HepG2 (cell line): ENCODE data around the gene CDX1. TPM values are rescaled to one million over a fixed set of nuclear protein-coding genes. Genes with fewer than 3 reads are reported as not detected.

Experiments used
- ATAD3A ChIP-seq: sonication (generic); formaldehyde crosslinking; IDR thresholded peaks from 2 replicates; pipeline ENCODE4 v1.4.0; 2020; ENCODE audit warnings: missing genetic modification reagents
- BORCS8-MEF2B ChIP-seq: sonication (generic); formaldehyde crosslinking; IDR thresholded peaks from 2 replicates; pipeline ENCODE4 v1.8.0; 2022; ENCODE audit warnings: mild to moderate bottlenecking, missing genetic modification reagents
- CREM ChIP-seq, 2 experiments: sonication (generic) in 1 of 2; formaldehyde crosslinking in 1 of 2; IDR thresholded peaks; 2 replicates each; pipeline versions ENCODE4 v1.4.0 to v1.6.1; 2016 to 2020; ENCODE audit warnings: antibody characterized with exemption in 1 of 2, mild to moderate bottlenecking in 1 of 2, missing genetic modification reagents in 1 of 2
- GATAD2A ChIP-seq: IDR thresholded peaks from 2 replicates; pipeline ENCODE4 v1.6.1; 2016
- HOXA5 ChIP-seq: sonication (generic); formaldehyde crosslinking; IDR thresholded peaks from 2 replicates; pipeline ENCODE4 v1.4.0; 2020; ENCODE audit warnings: missing genetic modification reagents
- KLF13 ChIP-seq: sonication (generic); formaldehyde crosslinking; IDR thresholded peaks from 2 replicates; pipeline ENCODE4 v1.4.0; 2020; ENCODE audit warnings: mild to moderate bottlenecking, missing genetic modification reagents
- MEIS1 ChIP-seq: sonication (generic); formaldehyde crosslinking; IDR thresholded peaks from 2 replicates; pipeline ENCODE4 v1.9.0; 2021; ENCODE audit warnings: mild to moderate bottlenecking, missing genetic modification reagents, moderate library complexity, borderline replicate concordance
- MIER2 ChIP-seq: IDR thresholded peaks from 2 replicates; pipeline ENCODE4 v1.6.1; 2016; ENCODE audit warnings: missing biosample characterization, missing genetic modification reagents
- NCOR1 ChIP-seq: fragments of 200-600 bp; sonication (generic); IDR thresholded peaks from 2 replicates; pipeline ENCODE4 v1.7.0; 2017; ENCODE audit warnings: antibody characterized with exemption, low read length, borderline replicate concordance
- NR1H2 ChIP-seq: sonication (generic); formaldehyde crosslinking; IDR thresholded peaks from 2 replicates; pipeline ENCODE4 v1.8.1; 2022; ENCODE audit warnings: low read depth, missing genetic modification reagents, borderline replicate concordance
- NRL ChIP-seq: sonication (generic); formaldehyde crosslinking; IDR thresholded peaks from 2 replicates; pipeline ENCODE4 v1.5.0; 2020; ENCODE audit warnings: missing genetic modification reagents, mild to moderate bottlenecking, moderate library complexity, borderline replicate concordance
- PAF1 ChIP-seq: IDR thresholded peaks from 2 replicates; pipeline ENCODE4 v1.6.1; 2016; ENCODE audit warnings: missing genetic modification reagents, missing compliant biosample characterization
- SATB2 ChIP-seq: sonication (generic); formaldehyde crosslinking; IDR thresholded peaks from 2 replicates; pipeline ENCODE4 v1.5.0; 2020; ENCODE audit warnings: missing genetic modification reagents
- SIN3A ChIP-seq: IDR thresholded peaks from 2 replicates; pipeline ENCODE4 v1.6.1; 2011; ENCODE audit warnings: low read depth, mild to moderate bottlenecking, control low read depth, low read length, borderline replicate concordance
- SMAD1 ChIP-seq: sonication (generic); formaldehyde crosslinking; IDR thresholded peaks from 2 replicates; pipeline ENCODE4 v1.4.0; 2020; ENCODE audit warnings: missing genetic modification reagents, low read depth, mild to moderate bottlenecking, borderline replicate concordance
- SRSF4 ChIP-seq: fragments of 200-400 bp; formaldehyde crosslinking; IDR thresholded peaks from one replicate; pipeline ENCODE4 v1.6.1; 2018; ENCODE audit warnings: mild to moderate bottlenecking, low read depth, low read length, moderate library complexity; ENCODE audit not compliant: poor library complexity, severe bottlenecking
- SRY ChIP-seq: sonication (generic); formaldehyde crosslinking; IDR thresholded peaks from 2 replicates; pipeline ENCODE4 v1.8.0; 2022; ENCODE audit warnings: mild to moderate bottlenecking, missing genetic modification reagents
- STAT5B ChIP-seq: sonication (generic); formaldehyde crosslinking; IDR thresholded peaks from 2 replicates; pipeline ENCODE4 v1.4.0; 2020; ENCODE audit warnings: missing genetic modification reagents
- TAF15 ChIP-seq: fragments of 200-400 bp; formaldehyde crosslinking; IDR thresholded peaks from one replicate; pipeline ENCODE4 v1.6.1; 2018; ENCODE audit warnings: mild to moderate bottlenecking, low read depth, low read length; ENCODE audit not compliant: poor library complexity, severe bottlenecking
- TOPORS ChIP-seq: sonication (generic); formaldehyde crosslinking; IDR thresholded peaks from 2 replicates; pipeline ENCODE4 v1.8.0; 2023; ENCODE audit warnings: mild to moderate bottlenecking, missing genetic modification reagents
- XRCC5 ChIP-seq: fragments of 200-400 bp; formaldehyde crosslinking; optimal IDR thresholded peaks from 2 replicates; pipeline ENCODE3; 2017; ENCODE audit warnings: mild to moderate bottlenecking, low read length
- ZKSCAN5 ChIP-seq: sonication (generic); formaldehyde crosslinking; IDR thresholded peaks from 2 replicates; pipeline ENCODE4 v1.5.1; 2020; ENCODE audit warnings: mild to moderate bottlenecking, missing genetic modification reagents
- ZKSCAN8 ChIP-seq: IDR thresholded peaks from 2 replicates; pipeline ENCODE4 v1.6.1; 2016; ENCODE audit warnings: borderline replicate concordance, missing genetic modification reagents, missing compliant biosample characterization
- ZNF160 ChIP-seq: sonication (generic); formaldehyde crosslinking; IDR thresholded peaks from 2 replicates; pipeline ENCODE4 v1.8.0; 2022; ENCODE audit warnings: mild to moderate bottlenecking, inconsistent platforms, missing genetic modification reagents
- ZNF17 ChIP-seq: sonication (generic); formaldehyde crosslinking; IDR thresholded peaks from 2 replicates; pipeline ENCODE4 v1.5.0; 2020; ENCODE audit warnings: mild to moderate bottlenecking, missing genetic modification reagents
- ZNF180 ChIP-seq: sonication (generic); formaldehyde crosslinking; IDR thresholded peaks from 2 replicates; pipeline ENCODE4 v1.4.0; 2020; ENCODE audit warnings: low read depth, missing genetic modification reagents, borderline replicate concordance
- ZNF33A ChIP-seq: sonication (generic); formaldehyde crosslinking; IDR thresholded peaks from 2 replicates; pipeline ENCODE4 v1.5.1; 2020; ENCODE audit warnings: missing genetic modification reagents, mild to moderate bottlenecking, moderate library complexity, borderline replicate concordance
- ZNF709 ChIP-seq: sonication (generic); formaldehyde crosslinking; IDR thresholded peaks from 2 replicates; pipeline ENCODE4 v1.5.0; 2020; ENCODE audit warnings: mild to moderate bottlenecking, missing genetic modification reagents
- ZNF713 ChIP-seq: sonication (generic); formaldehyde crosslinking; IDR thresholded peaks from 2 replicates; pipeline ENCODE4 v1.4.0; 2020; ENCODE audit warnings: mild to moderate bottlenecking, missing genetic modification reagents
- ZNF761 ChIP-seq: sonication (generic); formaldehyde crosslinking; conservative IDR thresholded peaks from 2 replicates; pipeline ENCODE4 v1.4.0; 2020; ENCODE audit warnings: mild to moderate bottlenecking, missing genetic modification reagents
- ZNF776 ChIP-seq: sonication (generic); formaldehyde crosslinking; IDR thresholded peaks from 2 replicates; pipeline ENCODE4 v1.4.0; 2020; ENCODE audit warnings: mild to moderate bottlenecking, missing genetic modification reagents
- polyA plus RNA-seq, 8 experiments: library from polyadenylated mRNA; depleted of rRNA in 3 of 8; stranded (reverse) in 7 of 8; unstranded in 1 of 8; fragments of >200 nt; fragmentation: Illumina TruSeq in 4 of 8; extraction: Trizol in 4 of 8; gene quantifications; 2 replicates each; pipeline versions ENCODE4 v1.2.1 to v1.2.3, GENCODE V29; 2011 to 2016; ENCODE audit warnings: low read depth in 4 of 8, missing spikeins in 1 of 8, mixed read lengths in 1 of 8; ENCODE audit not compliant: insufficient read depth in 1 of 8
- total RNA-seq, 5 experiments: library from RNA; depleted of rRNA; stranded (reverse); fragments of >200 nt; fragmentation: Illumina TruSeq; extraction: Trizol; gene quantifications; 2 replicates each; pipeline ENCODE4 v1.2.3, GENCODE V29; 2016; ENCODE audit warnings: low read depth in 1 of 5
- TF ChIP-seq, protein P1 (sequence below): sonication (generic); formaldehyde crosslinking; IDR thresholded peaks from 2 replicates; pipeline ENCODE4 v1.5.1; 2020; ENCODE audit warnings: missing genetic modification reagents, mild to moderate bottlenecking, borderline replicate concordance

CDX1 gene
- total and polyA plus RNA-seq, 2 of the 13 experiments (the other 11 are each of a cell fraction or from before 2014, with no cell fraction given), result not detected

DNA sequence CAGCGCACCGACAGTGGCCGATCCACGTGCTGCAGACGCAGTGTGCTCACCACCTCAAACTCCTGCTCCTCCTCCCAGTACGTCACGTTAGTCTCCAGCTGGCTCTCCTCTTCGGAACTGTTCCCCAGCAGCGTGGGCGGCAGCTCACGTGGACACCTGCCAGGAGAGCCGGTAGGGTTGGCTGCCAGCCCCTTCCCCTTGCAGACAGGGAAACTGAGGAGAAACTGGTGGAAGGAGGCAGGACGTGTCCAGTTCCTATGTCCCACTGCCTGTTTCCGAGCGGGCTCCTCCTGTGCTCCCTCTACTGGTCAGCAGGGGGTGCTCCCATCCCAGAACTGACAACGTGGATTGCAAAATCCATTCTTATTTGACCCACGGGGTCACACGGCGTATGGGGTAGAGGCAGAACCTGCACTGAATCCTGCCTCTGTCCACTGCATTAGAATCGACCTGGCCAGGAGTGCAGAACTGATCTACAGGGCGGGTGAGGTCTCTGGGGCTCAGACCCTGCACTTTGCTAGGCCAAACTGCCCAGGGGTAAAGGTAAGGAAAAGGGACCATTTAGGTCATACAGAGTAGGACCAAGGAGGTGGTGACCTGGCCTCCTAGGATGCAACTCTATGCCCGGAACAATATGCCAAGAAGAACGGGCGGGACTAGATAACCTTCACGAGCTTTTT, 36.6 kb upstream of the CDX1 start (continued):
- TF ChIP-seq ZNF180 (CRISPR knock-in tag) (no peak), ZNF713 (CRISPR knock-in tag) (no peak), MIER2 (0 out of 2 replicates have a peak, but pooled peaks have one; percentile 47), ZKSCAN8 (CRISPR knock-in tag) (0 out of 2 replicates have a peak, but pooled peaks have one; percentile 61), SIN3A (no peak), XRCC5 (peak; percentile 89), NRL (CRISPR knock-in tag) (peak; percentile 46), NR1H2 (CRISPR knock-in tag) (no peak), ZNF17 (CRISPR knock-in tag) (no peak), CREM (IDR thresholded peaks at IDR 0.05) (no peak), CREM (CRISPR knock-in tag; IDR thresholded peaks at IDR 0.05) (no peak), ATAD3A (no peak), ZNF776 (no peak), ZNF709 (CRISPR knock-in tag) (no peak), SRY (CRISPR knock-in tag) (no peak), BORCS8-MEF2B (CRISPR knock-in tag) (peak; percentile 61; the same call in 1 of the 2 replicates), SRSF4 (no peak), ZKSCAN5 (CRISPR knock-in tag) (no peak), STAT5B (CRISPR knock-in tag) (no peak), TAF15 (no peak), MEIS1 (CRISPR knock-in tag) (0 out of 2 replicates have a peak, but pooled peaks have one; percentile 44), SATB2 (CRISPR knock-in tag) (no peak), ZNF160 (no peak), NCOR1 (no peak), GATAD2A (CRISPR knock-in tag) (peak; percentile 74), TOPORS (no peak), SMAD1 (CRISPR knock-in tag) (no peak), PAF1 (CRISPR knock-in tag) (no peak), ZNF33A (CRISPR knock-in tag) (no peak), KLF13 (CRISPR knock-in tag) (0 out of 2 replicates have a peak, but pooled peaks have one; percentile 62), ZNF761 (CRISPR knock-in tag) (no peak), HOXA5 (CRISPR knock-in tag) (no peak)
- TF ChIP-seq, protein P1, sequence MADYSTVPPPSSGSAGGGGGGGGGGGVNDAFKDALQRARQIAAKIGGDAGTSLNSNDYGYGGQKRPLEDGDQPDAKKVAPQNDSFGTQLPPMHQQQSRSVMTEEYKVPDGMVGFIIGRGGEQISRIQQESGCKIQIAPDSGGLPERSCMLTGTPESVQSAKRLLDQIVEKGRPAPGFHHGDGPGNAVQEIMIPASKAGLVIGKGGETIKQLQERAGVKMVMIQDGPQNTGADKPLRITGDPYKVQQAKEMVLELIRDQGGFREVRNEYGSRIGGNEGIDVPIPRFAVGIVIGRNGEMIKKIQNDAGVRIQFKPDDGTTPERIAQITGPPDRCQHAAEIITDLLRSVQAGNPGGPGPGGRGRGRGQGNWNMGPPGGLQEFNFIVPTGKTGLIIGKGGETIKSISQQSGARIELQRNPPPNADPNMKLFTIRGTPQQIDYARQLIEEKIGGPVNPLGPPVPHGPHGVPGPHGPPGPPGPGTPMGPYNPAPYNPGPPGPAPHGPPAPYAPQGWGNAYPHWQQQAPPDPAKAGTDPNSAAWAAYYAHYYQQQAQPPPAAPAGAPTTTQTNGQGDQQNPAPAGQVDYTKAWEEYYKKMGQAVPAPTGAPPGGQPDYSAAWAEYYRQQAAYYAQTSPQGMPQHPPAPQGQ (CRISPR knock-in tag), result no peak
